Superior temporal gyrus (tissue), 1 donor: Measurements from ENCODE around the gene RSL1D1.

ENCODE experiments used
- DNase-seq: peaks from one replicate; pipeline ENCODE4 v3.0.0-alpha.2; 2016; ENCODE audit errors: extremely low spot score

Gene RSL1D1

DNA sequence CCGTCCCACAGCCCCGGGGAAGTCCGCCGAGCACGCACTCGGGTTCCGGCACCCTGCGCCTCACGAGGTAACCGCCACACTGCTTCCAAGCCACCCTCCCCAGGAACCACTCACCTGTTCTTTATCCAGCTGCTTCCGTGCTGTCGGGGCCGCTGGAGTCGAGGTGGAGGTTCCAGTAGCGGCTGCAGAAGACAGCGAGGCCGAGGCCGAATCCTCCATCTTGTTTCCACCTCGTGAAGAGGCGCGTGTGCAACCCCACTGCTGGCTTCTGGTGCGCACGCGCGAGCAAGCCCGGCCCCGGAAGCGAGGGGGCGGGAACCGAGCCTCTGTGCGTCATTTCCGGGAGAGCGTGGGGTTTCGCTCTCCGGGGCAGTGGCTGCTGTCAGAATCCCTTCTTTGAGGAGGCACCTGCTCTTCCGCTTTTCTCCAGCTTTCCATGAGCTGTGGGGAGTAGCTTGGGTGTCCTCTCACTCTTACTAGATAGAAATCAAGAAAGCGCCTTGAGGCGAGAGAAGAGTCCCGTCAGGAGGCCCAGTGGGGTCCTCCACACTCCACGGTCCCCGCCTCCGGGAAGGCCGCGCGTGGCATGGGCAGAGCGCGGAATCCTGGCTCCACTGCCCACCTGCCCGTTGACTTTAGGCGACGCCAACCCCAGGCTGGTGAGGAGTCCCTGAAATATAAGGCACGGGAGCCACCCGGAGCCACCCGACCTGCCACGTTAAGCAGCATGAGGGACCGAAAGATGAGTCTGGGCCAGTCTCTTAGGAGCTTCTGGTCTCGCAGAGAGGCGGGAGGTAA, at the start of gene RSL1D1:
Gene RSL1D1 (minus strand): TSS at position 249 of the 798 bp plus-strand sequence. CDS start 30 bp downstream, at position 219.
- DNase-seq = peak; percentile 95

DNA sequence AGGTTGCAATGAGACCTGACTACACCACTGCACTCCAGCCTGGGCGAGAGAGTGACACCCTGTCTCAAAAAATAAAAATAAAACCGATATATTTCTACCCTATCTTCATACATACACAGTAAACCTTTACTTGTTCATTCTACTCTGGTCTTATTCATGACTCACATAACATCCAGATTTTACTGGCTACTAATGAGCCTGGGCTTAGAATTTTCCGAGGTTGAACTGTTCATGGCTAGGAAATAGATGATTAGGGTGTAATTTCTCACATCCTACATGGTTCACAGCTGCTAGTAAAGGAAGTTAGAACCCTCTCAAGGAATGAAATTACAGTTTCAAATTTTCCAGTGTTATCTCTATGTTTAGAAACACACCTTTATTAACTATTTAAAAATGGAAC, 49.7 kb upstream of the RSL1D1 start:
- peak; percentile 7 for DNase-seq

DNA sequence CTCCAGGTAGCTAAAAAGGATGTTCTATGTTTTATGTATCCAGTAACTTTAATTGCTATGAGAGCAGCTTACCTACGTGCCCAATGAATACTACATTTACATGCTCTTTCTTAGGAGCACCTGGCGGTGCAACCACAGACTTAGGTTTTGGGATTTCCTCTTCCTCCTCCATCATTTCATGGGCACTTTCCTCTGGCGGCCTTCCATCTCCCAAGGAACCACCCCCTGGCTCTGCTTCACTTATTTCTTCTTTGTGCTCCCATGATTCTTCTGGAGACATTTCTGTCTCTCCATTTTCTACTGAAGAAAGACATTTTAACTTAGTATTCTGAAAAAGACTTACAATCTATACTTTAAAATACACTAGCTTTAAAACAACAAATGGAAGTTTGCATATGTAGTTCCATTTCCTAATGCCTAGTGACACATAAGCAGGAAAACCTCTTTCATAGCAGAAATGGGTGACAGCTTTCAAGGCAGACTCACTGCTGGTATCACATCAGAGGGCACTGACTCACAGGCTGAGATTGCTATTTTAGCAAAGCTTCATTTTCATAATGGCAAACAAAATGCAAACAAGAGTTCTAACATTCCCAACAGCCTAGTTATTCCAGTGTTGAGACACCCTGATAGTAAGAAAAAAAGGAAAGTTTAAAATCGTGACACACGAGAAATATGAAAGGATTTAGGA, 45.3 kb upstream of the RSL1D1 start:
- DNase-seq = peak; percentile 36

DNA sequence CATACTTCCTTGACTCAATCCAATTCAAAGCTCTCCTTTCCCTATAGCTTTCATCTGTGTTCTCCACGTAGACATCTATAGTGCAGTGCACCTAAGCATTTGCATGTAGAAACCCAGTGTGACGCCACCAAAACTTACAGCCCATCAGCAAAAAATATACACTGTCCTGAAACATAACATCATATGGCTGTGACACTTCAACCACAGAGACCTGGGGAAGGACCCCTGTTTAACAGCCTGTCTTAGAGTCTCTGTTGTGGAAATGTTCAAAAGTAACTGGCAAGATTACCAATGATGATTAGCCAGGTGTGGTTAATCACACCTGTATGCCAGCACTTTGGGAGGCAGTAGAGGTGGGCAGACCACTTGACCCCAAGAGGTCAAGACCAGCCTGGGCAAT, 42.2 kb upstream of the RSL1D1 start:
- DNase-seq = no peak

DNA sequence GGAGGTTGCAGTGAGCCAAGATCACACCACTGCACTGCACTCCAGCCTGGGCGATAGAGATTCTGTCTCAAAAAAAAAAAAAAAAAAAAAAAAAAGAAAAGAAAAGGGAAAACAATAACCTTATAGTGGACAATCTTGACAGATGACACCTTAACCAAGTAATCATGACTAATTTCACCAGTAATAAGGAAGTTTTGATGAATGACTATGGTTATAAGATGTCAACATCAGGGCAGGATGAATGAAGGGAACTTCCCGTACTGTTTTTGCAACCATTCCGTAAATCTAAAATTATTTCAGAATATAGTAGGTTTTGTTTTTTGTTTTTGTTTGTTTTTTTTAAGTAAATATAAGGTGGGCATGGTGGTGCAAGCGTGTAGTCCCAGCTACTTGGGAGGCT, 41.4 kb upstream of the RSL1D1 start:
- DNase-seq = no peak

DNA sequence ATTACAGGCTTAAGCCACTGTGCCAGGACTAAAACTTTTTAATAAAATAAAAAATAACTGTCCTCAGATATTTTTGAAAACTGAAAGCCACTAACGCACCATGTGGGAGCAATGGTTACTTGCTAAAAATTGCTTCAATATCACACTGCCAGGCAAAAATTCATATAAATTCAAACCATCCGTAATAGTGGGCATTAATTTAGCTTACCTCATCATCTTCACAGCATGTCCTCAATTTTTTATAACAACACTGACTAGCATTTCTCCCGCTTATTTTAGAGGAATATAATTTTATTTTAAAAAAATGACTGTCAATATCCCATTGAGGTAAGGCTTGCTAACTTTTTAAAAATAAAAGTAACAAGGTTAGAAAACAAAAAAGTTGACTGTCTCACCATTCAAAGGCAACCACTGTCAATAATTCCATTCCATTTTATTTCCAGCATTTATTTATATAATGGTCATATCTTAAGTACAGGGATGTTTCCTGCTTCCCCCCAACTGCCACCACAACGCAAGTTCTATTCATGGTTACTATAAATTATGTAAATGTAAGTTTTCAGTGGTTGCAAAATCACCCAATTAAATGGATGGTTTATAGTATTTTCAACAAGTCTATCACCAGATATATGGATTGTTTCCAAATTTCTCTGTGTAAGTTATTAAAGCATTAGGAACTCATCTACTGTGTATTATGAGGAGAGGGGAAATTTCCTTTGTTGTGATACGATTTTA, 39.1 kb upstream of the RSL1D1 start:
- DNase-seq = no peak

DNA sequence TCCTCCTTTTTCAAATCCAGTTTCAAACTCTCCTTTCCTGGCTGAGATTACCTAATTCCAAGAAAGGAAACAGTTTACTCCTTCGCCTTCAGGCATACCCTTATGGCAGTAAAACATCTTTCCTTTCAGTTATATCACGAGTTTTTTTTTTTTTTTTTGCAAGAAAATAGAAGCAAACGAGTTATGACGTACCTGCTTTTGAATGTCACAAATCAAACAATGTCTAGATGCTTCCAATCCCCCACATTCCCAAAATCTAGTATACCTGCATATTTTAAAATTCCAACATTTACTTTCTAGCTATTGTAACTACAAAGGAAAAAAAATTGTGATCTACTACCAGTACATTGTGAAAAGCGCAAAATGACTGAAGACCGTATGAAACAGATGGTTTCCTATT, 35.5 kb upstream of the RSL1D1 start:
- no peak for DNase-seq

DNA sequence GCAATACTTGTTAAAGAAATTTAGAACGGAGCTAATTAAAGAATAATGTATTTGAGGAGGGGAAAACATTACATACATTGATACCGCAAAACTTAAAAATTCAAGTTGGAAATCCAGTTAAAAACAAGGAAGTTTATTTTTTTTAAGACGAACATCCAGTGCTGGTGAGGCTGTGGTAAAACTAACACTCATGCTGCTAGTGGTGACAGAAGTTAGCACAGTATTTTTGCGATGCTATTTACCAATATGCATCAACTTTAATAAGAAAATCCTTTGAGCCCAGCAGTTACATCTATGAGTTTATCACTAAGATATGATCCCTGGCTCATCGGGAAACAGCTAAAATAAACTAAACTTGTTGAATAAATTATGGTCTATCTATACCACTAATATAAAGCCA, 32.7 kb upstream of the RSL1D1 start:
- DNase-seq = no peak

DNA sequence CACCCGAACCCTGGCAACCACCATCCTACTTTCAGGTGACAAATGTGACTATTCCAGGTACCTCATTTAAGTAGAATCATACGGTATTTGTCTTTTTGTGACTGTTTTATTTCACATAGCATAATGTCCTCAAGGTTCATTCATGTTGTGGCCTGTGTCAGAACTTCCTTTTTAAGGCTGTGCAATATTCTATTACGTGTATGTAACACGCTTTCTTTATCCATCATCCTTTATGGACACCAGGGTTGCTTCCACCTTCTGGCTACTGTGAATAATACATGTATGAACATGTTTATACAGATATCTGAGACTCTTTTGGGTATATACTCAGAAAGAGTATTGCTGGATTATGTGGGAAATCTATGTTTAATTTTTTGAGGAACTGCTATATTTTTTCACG, 28.7 kb upstream of the RSL1D1 start:
- no peak for DNase-seq

DNA sequence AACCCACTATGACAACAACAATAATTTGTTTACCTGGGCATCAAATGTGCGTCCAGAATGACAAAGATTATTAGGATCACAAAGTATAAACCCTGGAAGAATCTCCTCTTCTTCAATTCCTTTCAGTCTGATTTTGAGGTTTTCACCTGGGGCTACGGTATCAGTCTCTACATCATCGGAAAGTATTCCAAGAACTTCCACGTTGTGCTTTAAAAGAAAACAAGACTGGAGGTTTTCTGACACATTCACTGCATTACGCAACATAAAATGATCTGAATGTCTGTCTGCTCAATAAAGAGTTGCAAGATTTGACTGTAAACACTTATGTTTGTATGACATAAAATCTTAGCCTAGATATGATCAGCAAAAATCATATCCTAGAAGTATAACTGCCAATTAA, 26.0 kb upstream of the RSL1D1 start:
- DNase-seq = no peak

DNA sequence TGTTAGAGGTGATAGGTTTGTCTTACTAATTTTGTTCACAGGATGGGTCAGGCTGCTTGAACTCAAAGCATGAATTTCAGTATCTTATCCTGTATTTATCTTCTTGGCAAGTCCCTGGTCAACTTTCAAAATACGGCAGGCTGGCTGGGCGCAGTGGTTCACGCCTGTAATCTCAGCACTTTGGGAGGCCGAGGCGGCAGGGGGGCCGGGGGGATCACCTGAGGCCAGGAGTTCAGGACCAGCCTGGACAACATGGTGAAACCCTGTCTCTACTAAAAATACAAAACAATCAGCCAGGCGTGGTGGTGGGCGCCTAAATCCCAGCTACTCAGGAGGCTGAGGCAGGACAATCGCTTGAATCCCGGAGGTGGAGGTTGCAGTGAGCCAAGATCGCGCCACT, 25.0 kb upstream of the RSL1D1 start:
- no peak for DNase-seq

DNA sequence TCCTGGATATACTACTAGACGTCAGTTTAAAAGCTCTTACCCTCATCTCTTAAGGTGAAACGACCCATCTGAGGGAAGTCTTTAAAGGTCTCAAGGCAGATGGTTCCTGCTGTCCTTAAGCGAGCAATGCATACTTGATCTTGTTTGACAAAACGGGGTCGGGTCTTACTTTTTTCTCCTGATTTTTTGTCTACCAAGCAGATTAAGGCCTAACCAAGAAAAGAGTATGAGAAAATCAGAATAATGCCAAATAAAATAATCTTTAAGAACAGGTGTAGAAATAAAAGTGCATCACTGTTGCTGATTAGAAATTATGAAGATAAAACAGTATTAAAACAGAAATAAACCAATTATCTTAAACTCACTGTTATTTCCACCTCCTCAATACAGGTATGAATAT, 24.4 kb upstream of the RSL1D1 start:
- no peak for DNase-seq

DNA sequence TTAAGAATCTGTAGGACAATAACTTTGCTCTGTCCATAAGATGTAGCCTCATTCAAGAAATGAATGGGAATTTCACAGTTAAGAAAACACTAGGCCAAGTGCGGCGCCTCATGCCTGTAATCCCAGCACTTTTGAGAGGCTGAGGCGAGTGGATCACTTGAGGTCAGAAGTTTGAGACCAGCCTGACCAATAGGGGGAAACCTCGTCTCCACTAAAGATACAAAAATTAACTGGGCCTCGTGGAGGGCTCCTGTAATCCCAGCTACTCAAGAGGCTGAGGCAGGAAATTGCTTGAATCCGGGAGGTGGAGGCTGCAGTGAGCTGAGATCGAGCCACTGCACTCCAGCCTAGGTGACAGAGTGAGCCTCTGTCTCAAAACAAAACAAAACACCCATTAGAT, 19.9 kb upstream of the RSL1D1 start:
- DNase-seq = no peak

DNA sequence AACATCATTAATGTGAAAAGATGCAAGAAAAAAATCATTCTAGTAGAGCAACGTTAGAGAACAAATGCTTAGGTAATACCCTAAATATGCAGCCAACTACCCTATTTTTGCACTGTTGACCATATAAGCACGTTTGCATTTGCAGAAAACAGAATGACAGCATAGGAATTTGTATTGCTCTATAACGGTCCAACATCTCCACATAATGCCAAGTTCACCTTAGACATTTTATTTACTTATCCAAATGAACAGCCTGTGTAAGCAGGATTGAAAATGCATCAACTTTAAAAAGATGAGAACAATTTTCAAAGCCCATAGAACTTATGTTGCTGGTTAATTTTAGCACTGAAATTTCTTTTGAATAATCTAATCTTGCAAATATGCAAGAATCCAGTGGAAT, 19.1 kb upstream of the RSL1D1 start:
- DNase-seq = no peak

DNA sequence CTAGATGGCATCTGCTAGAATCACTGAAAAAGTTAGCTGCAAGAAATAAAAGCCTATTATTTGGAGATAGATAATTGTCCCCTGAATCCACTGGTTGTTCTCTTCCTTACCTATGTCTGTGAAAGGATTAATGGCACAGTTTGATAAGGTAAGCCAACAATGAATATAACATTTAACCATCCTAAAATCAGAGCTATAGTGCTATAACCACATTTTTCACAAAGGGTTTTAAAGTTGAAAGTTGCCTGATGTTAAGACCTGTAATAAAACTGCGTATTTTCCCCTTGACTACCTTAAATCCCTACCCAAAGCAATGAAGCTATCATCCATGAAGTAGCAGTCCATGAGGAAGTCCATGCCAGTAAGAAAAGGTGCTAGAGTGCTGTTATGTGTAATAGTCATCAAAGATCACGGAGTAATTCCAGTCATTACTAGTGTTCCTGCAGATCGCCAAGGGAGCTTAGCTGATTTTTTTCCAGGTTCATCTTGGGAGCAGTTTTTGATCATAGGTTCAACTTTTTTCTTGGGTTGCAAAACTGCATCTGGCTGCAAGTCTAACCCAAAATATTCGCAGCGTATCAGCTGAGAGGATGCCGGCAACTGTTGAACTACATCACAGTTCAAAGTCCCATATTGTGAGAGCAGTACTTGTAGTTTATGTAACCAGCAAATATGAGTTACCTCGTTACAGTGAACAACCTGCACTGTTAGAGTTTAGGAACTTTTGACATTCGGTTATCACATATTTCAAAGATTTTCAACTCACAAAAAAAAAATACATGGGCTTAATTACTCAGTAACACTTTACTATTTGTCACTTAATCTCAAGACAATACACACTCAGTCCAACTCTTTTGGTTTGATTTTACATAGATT, 18.2 kb upstream of the RSL1D1 start:
- no peak for DNase-seq

DNA sequence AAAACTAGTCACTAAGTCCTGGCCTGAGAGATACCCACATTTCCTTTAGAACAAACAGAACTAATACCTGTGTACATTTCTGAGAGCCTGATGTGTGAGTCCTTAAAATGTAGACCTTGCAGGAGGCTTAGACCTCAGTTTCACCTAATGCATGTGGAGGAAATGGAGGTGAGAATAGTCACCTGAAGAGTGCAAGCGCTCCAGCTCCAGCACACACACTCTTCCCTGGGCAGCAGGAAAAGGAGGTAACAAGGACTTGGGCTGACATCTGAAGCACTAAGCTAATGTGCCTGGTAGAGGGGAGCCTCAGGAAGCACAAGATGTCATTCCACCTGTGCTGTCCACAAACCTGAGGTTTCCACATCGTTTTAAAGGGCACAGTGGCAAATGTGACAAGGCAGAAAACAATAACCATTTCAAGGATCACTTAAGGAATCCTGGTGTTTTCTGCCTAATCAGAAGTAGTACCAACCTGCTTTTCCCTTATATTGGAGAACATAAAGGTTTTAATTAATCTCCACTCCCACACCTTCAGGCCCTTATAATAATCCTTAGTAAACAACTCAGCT, 17.2 kb upstream of the RSL1D1 start:
- DNase-seq = no peak

DNA sequence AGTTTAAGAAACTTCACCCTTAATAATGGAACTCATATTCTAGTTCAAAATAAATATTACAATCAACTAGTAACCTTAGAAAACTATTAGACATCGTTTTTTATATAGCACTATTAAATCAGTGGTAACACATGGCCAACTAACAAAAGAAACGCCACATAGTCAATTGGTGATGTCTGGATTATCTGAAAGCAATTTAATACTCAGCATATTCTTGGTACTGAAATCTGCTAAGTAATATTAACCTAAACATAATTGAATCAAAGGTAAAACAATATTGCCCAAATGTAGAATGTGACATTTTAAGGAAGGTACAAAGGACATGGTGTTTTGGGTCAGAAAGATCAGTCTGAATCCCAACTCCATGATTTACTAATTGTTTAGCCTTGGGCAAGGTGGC, 11.1 kb upstream of the RSL1D1 start:
- DNase-seq = no peak

DNA sequence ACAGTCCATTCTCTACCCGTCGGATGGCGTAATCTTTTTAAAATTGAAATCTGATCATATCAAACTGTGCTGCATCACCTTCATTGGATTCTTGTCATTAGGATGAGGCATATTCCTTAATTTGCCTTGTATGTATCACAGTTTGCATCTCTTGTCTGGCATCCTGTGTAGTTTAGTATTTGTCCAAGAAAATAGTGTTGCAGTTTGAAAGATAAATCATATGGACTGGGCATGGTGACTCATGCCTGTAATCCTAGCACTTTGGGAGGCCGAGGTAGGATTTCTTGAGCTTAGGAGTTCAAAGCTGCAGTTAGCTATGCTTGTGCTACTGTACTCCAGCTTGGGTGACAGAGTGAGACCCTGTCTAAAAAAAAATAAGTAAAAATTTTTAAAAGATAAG, 5.8 kb upstream of the RSL1D1 start:
- no peak for DNase-seq

DNA sequence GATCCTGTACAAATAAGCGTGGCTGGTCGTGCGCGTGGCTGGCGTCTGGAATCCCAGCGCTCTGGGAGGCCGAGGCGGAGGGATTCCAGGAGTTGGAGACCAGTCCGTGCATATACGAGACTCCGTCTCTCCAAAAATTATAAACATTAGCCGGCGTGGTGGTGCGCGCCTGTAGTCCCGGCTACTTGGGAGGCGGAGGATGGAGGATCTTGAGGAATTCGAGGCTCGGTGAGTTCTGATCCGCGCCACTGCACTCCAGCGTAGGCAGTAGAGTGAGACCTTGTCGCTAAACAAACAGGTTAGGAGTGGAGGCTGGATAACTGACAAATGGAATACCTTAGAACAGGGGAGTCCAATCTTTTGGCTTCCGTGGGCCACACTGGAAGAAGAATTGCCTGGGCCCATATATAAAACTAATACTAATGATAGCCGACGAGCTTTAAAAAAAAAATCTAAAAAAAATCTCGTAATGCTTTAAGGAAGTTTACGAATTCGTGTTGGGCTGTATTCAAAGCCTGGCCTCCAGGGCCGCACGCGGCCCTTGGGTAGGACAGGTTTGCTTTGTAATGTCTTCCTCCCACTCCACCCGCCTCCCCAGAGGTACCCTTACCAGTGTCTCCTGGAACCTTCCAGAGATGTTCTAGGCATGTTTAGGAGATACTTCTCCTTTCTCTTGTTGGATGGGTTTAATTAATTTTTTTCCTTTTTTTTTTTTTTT, 909 bp upstream of the RSL1D1 start:
- DNase-seq = no peak

DNA sequence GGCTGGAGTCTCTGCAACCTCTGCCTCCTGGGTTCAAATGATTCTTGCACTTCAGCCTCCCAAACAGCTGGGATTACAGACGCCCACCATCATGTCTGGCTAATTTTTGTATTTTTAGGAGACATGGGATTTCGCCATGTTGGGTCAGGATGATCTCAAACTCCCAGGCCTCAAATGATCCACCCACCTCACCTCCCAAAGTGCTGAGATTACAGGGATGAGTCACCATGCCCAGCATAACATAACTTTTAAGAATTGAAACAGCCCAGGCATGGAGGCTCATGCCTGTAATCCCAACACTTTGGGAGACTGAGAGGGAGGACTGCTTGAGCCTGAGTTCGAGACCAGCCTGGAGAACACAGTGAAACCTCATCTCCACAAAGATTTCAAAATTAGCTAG, 2.5 kb downstream of the RSL1D1 start:
- DNase-seq = no peak

DNA sequence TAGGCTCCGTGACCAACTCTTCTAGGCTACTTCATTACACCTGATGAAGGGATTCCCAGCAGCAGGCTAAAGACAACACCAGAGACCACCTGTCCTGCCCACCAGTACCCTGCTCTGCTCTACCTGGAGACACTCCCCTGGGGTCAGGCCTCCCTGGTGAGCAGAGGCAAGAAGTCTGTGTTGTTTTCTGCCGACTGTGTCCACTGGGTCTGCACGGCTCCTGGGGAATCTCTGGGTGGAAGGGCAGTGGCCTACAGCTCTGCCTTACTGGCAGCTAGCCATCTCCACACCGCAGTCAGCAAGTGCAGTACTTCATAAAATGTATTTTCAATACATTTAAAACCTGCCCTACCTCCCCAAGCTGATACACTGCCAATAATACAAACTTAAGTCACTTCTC, 6.8 kb downstream of the RSL1D1 start:
- no peak for DNase-seq
